ENCODE measurements around the gene ZDHHC3. TPM values are rescaled to one million over a fixed set of nuclear protein-coding genes. Genes with fewer than 3 reads are reported as not detected.
A peak's percentile ranks its signal among the peaks of the same experiment; 100 is the strongest.

Gene ZDHHC3
- total and polyA plus RNA-seq, 3 experiments from 2014 or later: 40.9 to 46.3 (median 41.8) TPM

DNA sequence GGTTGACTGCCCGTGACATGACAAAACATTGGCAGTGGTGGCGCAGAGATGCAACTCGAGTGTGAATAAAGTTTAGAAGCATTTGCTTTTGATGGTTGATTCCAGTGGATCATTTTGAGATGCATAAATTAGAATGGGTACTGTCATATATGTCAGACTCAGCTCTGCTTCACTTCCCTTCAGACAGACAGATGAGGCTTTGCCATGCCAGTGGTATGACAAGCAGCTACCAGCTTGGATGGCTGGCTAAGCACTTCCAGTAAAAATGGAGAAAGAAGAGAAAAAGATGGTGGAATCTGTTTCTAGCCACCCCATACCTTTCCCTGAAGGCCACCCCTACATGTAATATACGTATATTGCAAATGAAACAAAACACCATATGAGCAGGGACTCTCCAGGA, 36.6 kb upstream of the ZDHHC3 start:
- H3K27ac Mint-ChIP-seq: no peak overlapping the region

GRCh38 chr3:45011756-45012508, 36.0 kb upstream of the ZDHHC3 start:
- no peaks in the 10 kb centered on the region for H3K9me3 ChIP-seq (ENCODE audit: low read length)
- no peak overlapping the region for H3K4me3 ChIP-seq (ENCODE audit: low read length)
- H3K4me1 Mint-ChIP-seq: peaks cover 0 to 7% (median 2%) of the 10 kb centered on the region in 3 donors
- H3K27me3 ChIP-seq (ENCODE audit: insufficient read depth, low read length, poor library complexity, severe bottlenecking): no peaks in the 10 kb centered on the region
- peaks cover 26% of the 10 kb centered on the region for H3K36me3 ChIP-seq (ENCODE audit: insufficient read depth, low read length)
- DNase-seq: no peak
- no peak overlapping the region for H3K4me3 Mint-ChIP-seq
- ChIA-PET CTCF (interaction anchor here (2.1 kb wide), 1 partner anchor 20 kb away, joined by 4 read pairs; no protein-coding TSS in a partner anchor), POLR2A (no interaction called here)
- no peaks in the 10 kb centered on the region for H3K9me3 Mint-ChIP-seq
- peaks cover 6% of the 10 kb centered on the region for H3K4me1 ChIP-seq (ENCODE audit: insufficient read depth, low read length)
- H3K27ac ChIP-seq (ENCODE audit: low read depth, low read length): no peak overlapping the region
- H3K36me3 Mint-ChIP-seq: peaks cover 7 to 71% (median 23%) of the 10 kb centered on the region in 3 donors
- no peaks in the 10 kb centered on the region for H3K27me3 Mint-ChIP-seq
- no peak overlapping the region for H3K27ac Mint-ChIP-seq

More for the DNA sequence above, 36.6 kb upstream of the ZDHHC3 start:
- Mint-ChIP-seq H3K9me3 (no peaks in the 10 kb centered on the region), H3K36me3 (peaks cover 7 to 65% (median 25%) of the 10 kb centered on the region in 3 donors), H3K4me1 (peaks cover 0 to 5% (median 0%) of the 10 kb centered on the region in 3 donors), H3K27me3 (no peaks in the 10 kb centered on the region), H3K4me3 (no peak overlapping the region)
- no peaks in the 10 kb centered on the region for H3K4me1 ChIP-seq (ENCODE audit: insufficient read depth, low read length)
- POLR2A ChIA-PET: no interaction called here
- H3K36me3 ChIP-seq (ENCODE audit: insufficient read depth, low read length): peaks cover 24% of the 10 kb centered on the region
- no peak overlapping the region for H3K4me3 ChIP-seq (ENCODE audit: low read length)
- CTCF ChIA-PET: interaction anchor here (1.1 to 2.1 kb wide), 2 partner anchors 20 to 25 kb away, joined by 3 to 4 read pairs; no protein-coding TSS in a partner anchor
- H3K9me3 ChIP-seq (ENCODE audit: low read length): no peaks in the 10 kb centered on the region
- H3K27me3 ChIP-seq (ENCODE audit: insufficient read depth, low read length, poor library complexity, severe bottlenecking): no peaks in the 10 kb centered on the region
- no peak overlapping the region for H3K27ac ChIP-seq (ENCODE audit: low read depth, low read length)
- DNase-seq: no peak

DNA sequence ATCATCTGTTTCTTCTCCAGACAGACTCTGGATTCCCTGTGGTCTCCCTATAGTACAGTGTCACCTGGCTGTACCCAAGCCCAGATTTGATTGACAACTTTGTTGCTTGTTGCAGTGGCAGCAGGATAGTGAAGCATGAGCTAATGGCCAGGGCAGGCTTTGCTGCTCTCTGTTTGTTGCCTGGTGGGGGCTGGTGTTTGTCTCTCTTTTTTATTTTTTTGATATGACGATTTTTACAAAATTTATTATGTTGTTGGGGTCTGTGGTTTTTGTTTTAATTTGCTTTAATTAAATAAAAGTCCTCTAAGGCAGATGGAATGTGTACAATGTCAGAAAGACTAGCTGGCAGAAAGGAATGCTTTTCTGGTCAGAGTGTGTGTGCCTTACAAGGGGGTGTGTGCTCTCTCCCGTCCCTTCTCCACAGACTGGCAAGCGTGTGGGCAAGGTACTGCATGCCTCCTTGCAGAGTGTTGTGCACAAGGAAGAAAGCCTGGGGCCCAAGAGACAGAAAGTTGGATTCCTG, 34.9 kb upstream of the ZDHHC3 start:
- H3K27me3 ChIP-seq (ENCODE audit: insufficient read depth, low read length, poor library complexity, severe bottlenecking): no peaks in the 10 kb centered on the region
- Mint-ChIP-seq H3K4me1 (peaks cover 0 to 11% (median 6%) of the 10 kb centered on the region in 3 donors), H3K4me3 (no peak overlapping the region), H3K36me3 (peaks cover 7 to 71% (median 15%) of the 10 kb centered on the region in 3 donors), H3K9me3 (no peaks in the 10 kb centered on the region), H3K27ac (peak overlapping the region in 1 of 8 donors; percentile 51), H3K27me3 (no peaks in the 10 kb centered on the region)
- H3K9me3 ChIP-seq (ENCODE audit: low read length): no peaks in the 10 kb centered on the region
- no peak overlapping the region for H3K27ac ChIP-seq (ENCODE audit: low read depth, low read length)
- H3K4me1 ChIP-seq (ENCODE audit: insufficient read depth, low read length): peaks cover 8% of the 10 kb centered on the region
- no peak for DNase-seq
- H3K36me3 ChIP-seq (ENCODE audit: insufficient read depth, low read length): peaks cover 27% of the 10 kb centered on the region
- H3K4me3 ChIP-seq (ENCODE audit: low read length): no peak overlapping the region
- ChIA-PET POLR2A (no interaction called here), CTCF (no interaction called here)

DNA sequence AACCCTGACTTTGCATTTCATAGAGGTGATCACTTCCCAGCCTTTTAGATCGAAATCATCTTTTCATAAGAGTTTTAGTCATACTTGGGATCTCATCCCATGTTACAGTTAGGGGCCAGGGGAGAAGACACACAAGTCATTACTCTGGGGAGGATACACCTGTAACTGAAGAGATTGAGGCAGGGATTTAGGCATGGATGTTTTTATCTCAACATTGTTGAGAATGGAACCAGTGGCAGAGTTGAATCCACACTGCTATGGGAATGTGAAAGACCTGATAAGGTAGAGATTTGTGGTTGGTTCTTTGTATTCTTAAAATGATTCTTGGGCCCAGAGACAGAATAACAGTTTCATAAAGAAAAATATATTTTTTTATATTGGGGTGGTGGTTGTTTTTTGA, 33.9 kb upstream of the ZDHHC3 start:
- peaks cover 0 to under 1% (median 0%) of the 10 kb centered on the region in 5 donors for H3K9me3 Mint-ChIP-seq
- H3K27ac Mint-ChIP-seq: no peak overlapping the region
- ChIA-PET CTCF (no interaction called here), POLR2A (no interaction called here)
- Histone ChIP-seq H3K36me3 (ENCODE audit: insufficient read depth, low read length) (peaks cover 27% of the 10 kb centered on the region), H3K4me3 (ENCODE audit: low read length) (no peak overlapping the region), H3K27ac (ENCODE audit: low read depth, low read length) (no peak overlapping the region), H3K9me3 (ENCODE audit: low read length) (no peaks in the 10 kb centered on the region), H3K4me1 (ENCODE audit: insufficient read depth, low read length) (peaks cover 16% of the 10 kb centered on the region), H3K27me3 (ENCODE audit: insufficient read depth, low read length, poor library complexity, severe bottlenecking) (no peaks in the 10 kb centered on the region)
- H3K4me3 Mint-ChIP-seq: no peak overlapping the region
- H3K4me1 Mint-ChIP-seq: peaks cover 8 to 21% (median 16%) of the 10 kb centered on the region in 3 donors
- no peaks in the 10 kb centered on the region for H3K27me3 Mint-ChIP-seq
- H3K36me3 Mint-ChIP-seq: peaks cover 17 to 76% (median 20%) of the 10 kb centered on the region in 3 donors
- no peak for DNase-seq

DNA sequence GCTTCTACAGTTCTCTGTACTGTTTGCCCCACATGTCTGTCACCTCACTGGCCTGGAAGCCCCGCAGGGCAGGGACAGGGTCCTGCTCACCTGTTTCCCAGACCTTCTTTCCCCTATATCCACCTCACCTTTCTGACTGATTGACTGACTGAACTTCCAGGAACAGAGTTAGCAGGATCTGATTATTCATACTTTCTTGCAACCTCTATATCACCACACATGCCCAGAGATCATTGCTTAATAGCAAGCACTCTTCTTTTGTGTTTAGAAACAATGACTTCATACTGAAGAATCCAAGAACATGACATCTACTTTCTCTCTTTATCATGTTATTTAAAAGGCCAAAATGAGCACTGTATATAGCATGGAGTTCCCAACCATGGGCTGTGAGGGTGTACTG, 32.1 kb upstream of the ZDHHC3 start:
- Histone ChIP-seq H3K36me3 (ENCODE audit: insufficient read depth, low read length) (peaks cover 27% of the 10 kb centered on the region), H3K27me3 (ENCODE audit: insufficient read depth, low read length, poor library complexity, severe bottlenecking) (no peaks in the 10 kb centered on the region), H3K4me1 (ENCODE audit: insufficient read depth, low read length) (peaks cover 16% of the 10 kb centered on the region), H3K9me3 (ENCODE audit: low read length) (no peaks in the 10 kb centered on the region), H3K4me3 (ENCODE audit: low read length) (no peak overlapping the region), H3K27ac (ENCODE audit: low read depth, low read length) (no peak overlapping the region)
- peaks cover 8 to 29% (median 22%) of the 10 kb centered on the region in 3 donors for H3K4me1 Mint-ChIP-seq
- peaks cover 15 to 80% (median 29%) of the 10 kb centered on the region in 3 donors for H3K36me3 Mint-ChIP-seq
- peak overlapping the region in 1 of 8 donors; percentile 40 for H3K27ac Mint-ChIP-seq
- CTCF ChIA-PET: interaction anchor here (1.1 kb wide), 1 partner anchor 16 kb away, joined by 3 read pairs; no protein-coding TSS in a partner anchor
- no peaks in the 10 kb centered on the region for H3K27me3 Mint-ChIP-seq
- no peak overlapping the region for H3K4me3 Mint-ChIP-seq
- peaks cover 0 to 4% (median 0%) of the 10 kb centered on the region in 5 donors for H3K9me3 Mint-ChIP-seq
- POLR2A ChIA-PET: no interaction called here
- no peak for DNase-seq

DNA sequence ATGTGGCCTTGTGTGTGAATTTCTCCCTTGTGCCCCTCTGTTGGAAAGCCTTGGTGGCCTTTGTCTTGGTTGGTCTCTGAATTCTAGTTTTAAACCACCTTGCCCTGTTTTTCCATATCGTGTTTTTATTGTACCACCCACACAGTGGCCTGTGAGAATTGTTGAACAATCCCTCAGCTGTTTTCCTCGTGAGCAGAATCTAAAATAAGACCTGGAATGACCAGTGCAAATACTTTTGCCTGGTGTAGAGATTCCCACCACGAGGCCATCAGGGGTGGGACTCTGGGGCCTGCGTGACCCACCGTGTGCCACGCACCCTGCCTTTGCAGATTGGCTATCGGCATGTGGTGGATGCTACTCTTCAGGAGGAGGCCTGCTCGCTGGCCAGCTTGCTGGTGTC, 31.1 kb upstream of the ZDHHC3 start:
- H3K4me3 Mint-ChIP-seq: peak overlapping the region in 1 of 7 donors; percentile 7
- peaks cover 0 to 4% (median 0%) of the 10 kb centered on the region in 5 donors for H3K9me3 Mint-ChIP-seq
- CTCF ChIA-PET: interaction anchor here (1.1 kb wide), 1 partner anchor 15 kb away, joined by 3 read pairs; no protein-coding TSS in a partner anchor
- no peak overlapping the region for H3K4me3 ChIP-seq (ENCODE audit: low read length)
- H3K9me3 ChIP-seq (ENCODE audit: low read length): no peaks in the 10 kb centered on the region
- no peak overlapping the region for H3K27ac ChIP-seq (ENCODE audit: low read depth, low read length)
- H3K36me3 ChIP-seq (ENCODE audit: insufficient read depth, low read length): peaks cover 18% of the 10 kb centered on the region
- H3K4me1 ChIP-seq (ENCODE audit: insufficient read depth, low read length): peaks cover 16% of the 10 kb centered on the region
- H3K4me1 Mint-ChIP-seq: peaks cover 8 to 29% (median 22%) of the 10 kb centered on the region in 3 donors
- POLR2A ChIA-PET: no interaction called here
- peaks cover 15 to 80% (median 24%) of the 10 kb centered on the region in 3 donors for H3K36me3 Mint-ChIP-seq
- H3K27me3 Mint-ChIP-seq: no peaks in the 10 kb centered on the region
- no peaks in the 10 kb centered on the region for H3K27me3 ChIP-seq (ENCODE audit: insufficient read depth, low read length, poor library complexity, severe bottlenecking)
- peak overlapping the region in 1 of 8 donors; percentile 23 for H3K27ac Mint-ChIP-seq
- DNase-seq: no peak

GRCh38 chr3:45003859-45004258, 27.9 kb upstream of the ZDHHC3 start:
- Histone ChIP-seq H3K27me3 (ENCODE audit: insufficient read depth, low read length, poor library complexity, severe bottlenecking) (no peaks in the 10 kb centered on the region), H3K36me3 (ENCODE audit: insufficient read depth, low read length) (peaks cover 10% of the 10 kb centered on the region), H3K27ac (ENCODE audit: low read depth, low read length) (no peak overlapping the region), H3K4me3 (ENCODE audit: low read length) (no peak overlapping the region), H3K4me1 (ENCODE audit: insufficient read depth, low read length) (peaks cover 16% of the 10 kb centered on the region), H3K9me3 (ENCODE audit: low read length) (no peaks in the 10 kb centered on the region)
- no peaks in the 10 kb centered on the region for H3K27me3 Mint-ChIP-seq
- H3K4me3 Mint-ChIP-seq: no peak overlapping the region
- DNase-seq: no peak
- ChIA-PET POLR2A (no interaction called here), CTCF (no interaction called here)
- H3K36me3 Mint-ChIP-seq: peaks cover 15 to 85% (median 32%) of the 10 kb centered on the region in 3 donors
- peaks cover 8 to 29% (median 22%) of the 10 kb centered on the region in 3 donors for H3K4me1 Mint-ChIP-seq
- H3K9me3 Mint-ChIP-seq: peaks cover 0 to 4% (median 0%) of the 10 kb centered on the region in 5 donors
- peak overlapping the region in 6 of 8 donors; percentile 3 to 72 (median 25) for H3K27ac Mint-ChIP-seq

- peaks cover 15 to 85% (median 32%) of the 10 kb centered on the region in 3 donors for H3K36me3 Mint-ChIP-seq
- peaks cover 0 to 4% (median 0%) of the 10 kb centered on the region in 5 donors for H3K9me3 Mint-ChIP-seq
- POLR2A ChIA-PET: no interaction called here
- H3K4me1 Mint-ChIP-seq: peaks cover 8 to 29% (median 22%) of the 10 kb centered on the region in 3 donors
- peaks cover 6% of the 10 kb centered on the region for H3K36me3 ChIP-seq (ENCODE audit: insufficient read depth, low read length)
- H3K27me3 Mint-ChIP-seq: no peaks in the 10 kb centered on the region
- no peaks in the 10 kb centered on the region for H3K9me3 ChIP-seq (ENCODE audit: low read length)
- no peaks in the 10 kb centered on the region for H3K27me3 ChIP-seq (ENCODE audit: insufficient read depth, low read length, poor library complexity, severe bottlenecking)
- peaks cover 16% of the 10 kb centered on the region for H3K4me1 ChIP-seq (ENCODE audit: insufficient read depth, low read length)
- CTCF ChIA-PET: interaction anchor here (1.6 kb wide), 2 partner anchors 10 to 15 kb away, joined by 3 to 5 read pairs; no protein-coding TSS in a partner anchor
- H3K4me3 Mint-ChIP-seq: no peak overlapping the region
- peak overlapping the region in 4 of 8 donors; percentile 52 to 72 (median 64) for H3K27ac Mint-ChIP-seq
- no peak overlapping the region for H3K27ac ChIP-seq (ENCODE audit: low read depth, low read length)
- H3K4me3 ChIP-seq (ENCODE audit: low read length): no peak overlapping the region
- no peak for DNase-seq
Observed at GRCh38 chr3:45003406-45003805, 27.4 kb upstream of the ZDHHC3 start.

Data from CD8-positive, alpha-beta memory T cell (primary cell).